ENCODE results near the gene ERBB3. TPM values are rescaled to one million over a fixed set of nuclear protein-coding genes. Genes with fewer than 3 reads are reported as not detected.
A peak's percentile ranks its signal among the peaks of the same experiment; 100 is the strongest.

The ERBB3 gene
- polyA plus RNA-seq, 1 of the 3 experiments (the other 2 are of a cell fraction): 1.4 TPM

DNA sequence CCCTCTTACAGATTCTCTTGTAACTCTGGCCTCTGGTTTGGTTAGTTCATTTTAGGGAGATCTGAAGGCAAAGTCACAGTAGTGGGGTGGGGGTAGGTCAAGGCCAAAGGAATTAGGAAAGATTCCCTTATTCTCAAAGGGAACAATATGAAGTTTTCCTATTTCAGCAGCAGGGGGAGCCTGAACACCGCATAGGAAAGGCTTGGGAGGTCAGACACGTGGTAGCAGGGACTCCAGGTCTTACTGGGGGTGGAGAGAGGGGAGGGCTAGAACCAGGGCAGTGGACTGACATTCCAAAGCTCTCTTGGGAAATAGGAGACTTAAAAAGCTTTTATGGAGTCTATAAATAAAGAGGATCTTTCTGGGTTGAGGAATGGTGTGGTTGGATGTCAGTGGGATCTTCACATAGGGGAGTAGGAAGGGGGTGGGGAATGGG, 39.4 kb downstream of the ERBB3 start:
- WGBS (ENCODE audit: low lambda C conversion rate): 2% methylated on average over 2 of the region's 2 CpGs
- Histone ChIP-seq H3F3A (replicated peaks; ENCODE audit: insufficient read depth) (peaks cover 30% of the 10 kb centered on the region), H3K4me2 (peak overlapping the region; percentile 93), H3K4me3 (ENCODE audit: low read depth in 2 of 2, low read length in 1 of 2) (peak overlapping the region; percentile 79 to 89), H3K27me3 (ENCODE audit: insufficient read depth) (no peaks in the 10 kb centered on the region), H3K4me1 (ENCODE audit: control insufficient read depth in 1 of 2, insufficient read depth in 2 of 2, low read depth in 1 of 2, low read length in 1 of 2) (peaks cover 18 to 20% of the 10 kb centered on the region in 2 experiments; a peak in 3 of 4 replicates), H4K20me1 (ENCODE audit: insufficient read depth) (peaks cover 3% of the 10 kb centered on the region; the same call in 1 of the 2 replicates), H3K9me2 (no peaks in the 10 kb centered on the region), H3K9ac (peak overlapping the region; percentile 72; the same call in 1 of the 2 replicates), H3K9me3 (no peaks in the 10 kb centered on the region), H3K79me2 (ENCODE audit: insufficient read depth) (peaks cover 52% of the 10 kb centered on the region), H3K27ac (ENCODE audit: low read depth in 2 of 2, low read length in 1 of 2) (peak overlapping the region; percentile 90 to 93), H3K36me3 (replicated peaks in 1 of 2; ENCODE audit: control insufficient read depth in 1 of 2, insufficient read depth in 2 of 2, low read length in 1 of 2) (peaks cover 10 to 25% of the 10 kb centered on the region in 2 experiments), H2AFZ (ENCODE audit: low read depth) (no peak overlapping the region)
- DNase-seq: peak; percentile 85
- TF ChIP-seq RAD21 (IDR thresholded peaks at IDR 0.05; ENCODE audit: low read length) (peak; percentile 86), FOXM1 (IDR thresholded peaks at IDR 0.05; ENCODE audit: low read depth) (no peak), RCOR1 (IDR thresholded peaks at IDR 0.05; ENCODE audit: low read length) (peak; percentile 49; the same call in 1 of the 2 replicates), TEAD4 (IDR thresholded peaks at IDR 0.05; ENCODE audit: borderline replicate concordance, insufficient read depth) (no peak), SMC3 (IDR thresholded peaks at IDR 0.05; ENCODE audit: low read depth, low read length) (peak; percentile 51), EP300 (IDR thresholded peaks at IDR 0.05; ENCODE audit: borderline replicate concordance in 1 of 2, low read depth in 1 of 2, low read length in 1 of 2) (no peak), TCF12 (IDR thresholded peaks at IDR 0.05) (0 out of 2 replicates have a peak, but pooled peaks have one; percentile 5), MXI1 (IDR thresholded peaks at IDR 0.05; ENCODE audit: low read depth, low read length) (peak; percentile 99), GABPA (IDR thresholded peaks at IDR 0.05; ENCODE audit: low read depth) (0 out of 2 replicates have a peak, but pooled peaks have one; percentile 35), JUND (IDR thresholded peaks at IDR 0.05) (no peak), YY1 (IDR thresholded peaks at IDR 0.05; ENCODE audit: low read depth) (no peak), SIN3A (IDR thresholded peaks at IDR 0.05; ENCODE audit: borderline replicate concordance, low read depth, low read length) (peak; percentile 75; the same call in 1 of the 2 replicates), RFX5 (IDR thresholded peaks at IDR 0.05; ENCODE audit: low read length) (no peak)
- TF ChIP-seq, protein P1, sequence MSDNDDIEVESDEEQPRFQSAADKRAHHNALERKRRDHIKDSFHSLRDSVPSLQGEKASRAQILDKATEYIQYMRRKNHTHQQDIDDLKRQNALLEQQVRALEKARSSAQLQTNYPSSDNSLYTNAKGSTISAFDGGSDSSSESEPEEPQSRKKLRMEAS (IDR thresholded peaks at IDR 0.05; ENCODE audit: low read depth): peak; percentile 97
- TF ChIP-seq, protein P2, sequence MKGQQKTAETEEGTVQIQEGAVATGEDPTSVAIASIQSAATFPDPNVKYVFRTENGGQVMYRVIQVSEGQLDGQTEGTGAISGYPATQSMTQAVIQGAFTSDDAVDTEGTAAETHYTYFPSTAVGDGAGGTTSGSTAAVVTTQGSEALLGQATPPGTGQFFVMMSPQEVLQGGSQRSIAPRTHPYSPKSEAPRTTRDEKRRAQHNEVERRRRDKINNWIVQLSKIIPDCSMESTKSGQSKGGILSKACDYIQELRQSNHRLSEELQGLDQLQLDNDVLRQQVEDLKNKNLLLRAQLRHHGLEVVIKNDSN (IDR thresholded peaks at IDR 0.05; ENCODE audit: borderline replicate concordance, low read depth): peak; percentile 77; the same call in 1 of the 2 replicates
- TF ChIP-seq, protein P3, sequence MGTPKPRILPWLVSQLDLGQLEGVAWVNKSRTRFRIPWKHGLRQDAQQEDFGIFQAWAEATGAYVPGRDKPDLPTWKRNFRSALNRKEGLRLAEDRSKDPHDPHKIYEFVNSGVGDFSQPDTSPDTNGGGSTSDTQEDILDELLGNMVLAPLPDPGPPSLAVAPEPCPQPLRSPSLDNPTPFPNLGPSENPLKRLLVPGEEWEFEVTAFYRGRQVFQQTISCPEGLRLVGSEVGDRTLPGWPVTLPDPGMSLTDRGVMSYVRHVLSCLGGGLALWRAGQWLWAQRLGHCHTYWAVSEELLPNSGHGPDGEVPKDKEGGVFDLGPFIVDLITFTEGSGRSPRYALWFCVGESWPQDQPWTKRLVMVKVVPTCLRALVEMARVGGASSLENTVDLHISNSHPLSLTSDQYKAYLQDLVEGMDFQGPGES (IDR thresholded peaks at IDR 0.05; ENCODE audit: low read depth, low read length): no peak
- TF ChIP-seq, protein P4, sequence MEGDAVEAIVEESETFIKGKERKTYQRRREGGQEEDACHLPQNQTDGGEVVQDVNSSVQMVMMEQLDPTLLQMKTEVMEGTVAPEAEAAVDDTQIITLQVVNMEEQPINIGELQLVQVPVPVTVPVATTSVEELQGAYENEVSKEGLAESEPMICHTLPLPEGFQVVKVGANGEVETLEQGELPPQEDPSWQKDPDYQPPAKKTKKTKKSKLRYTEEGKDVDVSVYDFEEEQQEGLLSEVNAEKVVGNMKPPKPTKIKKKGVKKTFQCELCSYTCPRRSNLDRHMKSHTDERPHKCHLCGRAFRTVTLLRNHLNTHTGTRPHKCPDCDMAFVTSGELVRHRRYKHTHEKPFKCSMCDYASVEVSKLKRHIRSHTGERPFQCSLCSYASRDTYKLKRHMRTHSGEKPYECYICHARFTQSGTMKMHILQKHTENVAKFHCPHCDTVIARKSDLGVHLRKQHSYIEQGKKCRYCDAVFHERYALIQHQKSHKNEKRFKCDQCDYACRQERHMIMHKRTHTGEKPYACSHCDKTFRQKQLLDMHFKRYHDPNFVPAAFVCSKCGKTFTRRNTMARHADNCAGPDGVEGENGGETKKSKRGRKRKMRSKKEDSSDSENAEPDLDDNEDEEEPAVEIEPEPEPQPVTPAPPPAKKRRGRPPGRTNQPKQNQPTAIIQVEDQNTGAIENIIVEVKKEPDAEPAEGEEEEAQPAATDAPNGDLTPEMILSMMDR (IDR thresholded peaks at IDR 0.05): peak; percentile 78
- POLR2A ChIA-PET: interaction anchor here (1.0 to 1.9 kb wide), 5 partner anchors 9 to 102 kb away, joined by 3 to 7 read pairs (median 4); partner anchors contain the start of genes ESYT1 and RNF41
- CTCF ChIA-PET: interaction anchor here (0.6 to 16.0 kb wide), 25 partner anchors 8 to 232 kb away, joined by 3 to 272 read pairs (median 4); partner anchors contain the start of genes ANKRD52, ESYT1, MYL6 and MYL6B

Measured in SK-N-SH (cell line).